Cardiac fibroblast (primary cell): ENCODE data around the gene NPTXR.

Source experiments
- DNase-seq, 2 donors: peaks; one replicate each; pipeline versions ENCODE4 v3.0.0 to v3.0.0-alpha.2; 2010; ENCODE audit warnings: low read depth in 2 of 2
- H3K4me3 ChIP-seq, 2 donors: replicated peaks in 1 of 2; 1 replicate in 1 of 2; 2 replicates in 1 of 2; pipeline ENCODE4 v1.5.1; 2011; ENCODE audit warnings: low read depth in 2 of 2, low read length in 2 of 2, mild to moderate bottlenecking in 2 of 2, moderate library complexity in 1 of 2
- TF ChIP-seq, protein P1 (sequence below): IDR thresholded peaks from one replicate; pipeline ENCODE4 v1.5.1; 2011; ENCODE audit warnings: low read depth, mild to moderate bottlenecking, low read length, inconsistent platforms

The NPTXR gene

DNA sequence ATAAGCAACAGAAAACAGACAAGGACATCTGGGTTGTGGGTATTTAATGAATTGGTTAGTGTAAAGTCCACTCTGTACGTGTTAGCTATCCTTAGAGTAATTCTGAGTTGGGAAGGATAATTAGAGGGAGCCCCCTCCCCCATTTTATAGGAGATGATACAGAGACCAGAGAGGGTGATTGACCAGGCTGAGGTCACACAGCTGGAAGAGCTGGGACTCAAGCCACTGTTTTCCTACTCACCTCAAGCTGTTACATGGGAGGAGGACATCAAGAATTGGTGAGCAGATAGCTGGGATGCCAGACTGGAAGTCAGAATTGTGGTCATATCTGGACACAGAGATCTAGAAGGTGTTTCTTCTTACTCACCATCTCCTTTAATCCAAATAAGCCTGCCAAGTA is 8.7 kb upstream of the NPTXR start:
- TF ChIP-seq, protein P1, sequence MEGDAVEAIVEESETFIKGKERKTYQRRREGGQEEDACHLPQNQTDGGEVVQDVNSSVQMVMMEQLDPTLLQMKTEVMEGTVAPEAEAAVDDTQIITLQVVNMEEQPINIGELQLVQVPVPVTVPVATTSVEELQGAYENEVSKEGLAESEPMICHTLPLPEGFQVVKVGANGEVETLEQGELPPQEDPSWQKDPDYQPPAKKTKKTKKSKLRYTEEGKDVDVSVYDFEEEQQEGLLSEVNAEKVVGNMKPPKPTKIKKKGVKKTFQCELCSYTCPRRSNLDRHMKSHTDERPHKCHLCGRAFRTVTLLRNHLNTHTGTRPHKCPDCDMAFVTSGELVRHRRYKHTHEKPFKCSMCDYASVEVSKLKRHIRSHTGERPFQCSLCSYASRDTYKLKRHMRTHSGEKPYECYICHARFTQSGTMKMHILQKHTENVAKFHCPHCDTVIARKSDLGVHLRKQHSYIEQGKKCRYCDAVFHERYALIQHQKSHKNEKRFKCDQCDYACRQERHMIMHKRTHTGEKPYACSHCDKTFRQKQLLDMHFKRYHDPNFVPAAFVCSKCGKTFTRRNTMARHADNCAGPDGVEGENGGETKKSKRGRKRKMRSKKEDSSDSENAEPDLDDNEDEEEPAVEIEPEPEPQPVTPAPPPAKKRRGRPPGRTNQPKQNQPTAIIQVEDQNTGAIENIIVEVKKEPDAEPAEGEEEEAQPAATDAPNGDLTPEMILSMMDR, result no peak

DNA sequence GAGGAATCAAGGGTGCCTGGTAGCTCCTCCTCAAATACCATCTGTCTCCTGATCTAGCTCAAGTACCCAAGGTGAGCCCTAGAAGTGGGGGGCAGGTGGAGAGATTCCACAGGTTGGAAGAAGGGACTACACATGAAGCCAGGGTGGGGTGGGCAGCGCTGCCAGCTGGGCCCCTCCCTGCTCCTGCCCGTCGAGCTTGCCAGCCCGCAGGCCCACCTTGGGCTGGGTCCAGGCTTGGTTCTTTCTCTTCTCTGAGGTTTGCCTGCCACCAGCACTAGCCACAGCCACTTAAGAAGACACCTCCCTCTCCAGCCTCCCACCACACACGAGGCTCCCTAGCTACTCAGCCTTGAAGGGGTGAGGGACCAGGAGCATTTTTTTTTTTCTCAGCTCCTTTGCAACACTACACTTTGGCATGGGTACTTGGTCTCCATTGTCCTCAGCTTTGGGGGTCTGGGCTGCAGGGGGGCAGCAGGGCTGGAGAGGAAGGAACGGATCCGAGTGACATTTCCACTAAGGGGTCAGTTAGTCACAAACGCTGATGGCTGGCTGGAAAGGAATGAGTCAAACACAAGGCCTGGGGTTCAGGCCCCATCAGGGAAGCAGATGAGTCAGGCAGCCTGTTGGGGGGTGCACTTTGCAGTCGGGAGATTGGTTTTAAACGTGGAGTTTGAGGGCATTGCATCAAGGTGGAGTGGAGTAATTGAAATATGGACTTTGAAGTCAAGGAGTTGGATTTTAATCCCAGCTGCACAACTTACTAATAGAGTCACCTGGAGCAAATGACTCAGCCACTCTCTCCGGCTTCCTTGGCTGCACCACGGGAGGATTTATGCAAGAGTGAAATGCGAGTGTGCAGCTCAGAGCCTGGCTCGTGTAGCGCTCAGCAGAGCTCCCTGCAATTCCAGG is 7.4 kb upstream of the NPTXR start:
- TF ChIP-seq, protein P1, result no peak
- peak; percentile 52 to 72 for DNase-seq
- H3K4me3 ChIP-seq, result no peak overlapping the region

More for the DNA sequence above, 8.7 kb upstream of the NPTXR start:
- no peak for DNase-seq
- no peak overlapping the region for H3K4me3 ChIP-seq

DNA sequence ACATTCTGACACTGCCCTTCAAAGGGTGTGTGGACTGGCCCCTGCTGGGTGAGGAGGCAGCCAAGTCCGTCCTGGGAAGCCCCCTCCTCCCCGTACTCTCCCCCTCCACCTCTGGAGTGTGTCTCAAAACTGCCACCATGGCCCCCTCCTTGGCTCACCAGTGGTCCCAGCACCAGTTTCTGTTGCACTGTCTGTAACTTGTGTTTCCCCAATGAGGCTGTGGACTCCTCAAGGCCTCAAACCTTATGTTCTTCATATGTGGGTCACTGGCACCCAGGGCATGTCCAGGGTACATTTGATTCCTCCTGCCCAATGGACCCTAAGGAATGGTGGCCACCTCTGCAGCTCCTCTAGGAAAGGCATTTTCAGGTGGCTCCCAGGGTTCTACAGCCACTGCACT is 6.6 kb upstream of the NPTXR start:
- DNase-seq, result no peak
- TF ChIP-seq, protein P1, result no peak
- H3K4me3 ChIP-seq, result no peak overlapping the region

- TF ChIP-seq, protein P1, result no peak
- DNase-seq, result no peak
- H3K4me3 ChIP-seq, result no peak overlapping the region
Measured at GRCh38 chr22:38849811-38850210, 6.0 kb upstream of the NPTXR start.

- H3K4me3 ChIP-seq, result no peak overlapping the region
- DNase-seq, result peak in 1 of 2 donors; percentile 26
- TF ChIP-seq, protein P1, result no peak
Measured at GRCh38 chr22:38846412-38846811, 2.6 kb upstream of the NPTXR start.

GRCh38 chr22:38845004-38845740 is 1.3 kb upstream of the NPTXR start:
- TF ChIP-seq, protein P1, result no peak
- no peak overlapping the region for H3K4me3 ChIP-seq
- DNase-seq, result peak in 1 of 2 donors; percentile 34
